Activated CD8-positive, alpha-beta memory T cell treated with anti-CD3 and anti-CD28 coated beads for 4 hours (primary cell): ENCODE measurements around the gene GRPEL1.

Experiments
- DNase-seq, 2 donors: peaks; one replicate each; pipeline ENCODE4 v3.0.0-alpha.2; 2020; ENCODE audit warnings: low read depth in 2 of 2

Gene GRPEL1

DNA sequence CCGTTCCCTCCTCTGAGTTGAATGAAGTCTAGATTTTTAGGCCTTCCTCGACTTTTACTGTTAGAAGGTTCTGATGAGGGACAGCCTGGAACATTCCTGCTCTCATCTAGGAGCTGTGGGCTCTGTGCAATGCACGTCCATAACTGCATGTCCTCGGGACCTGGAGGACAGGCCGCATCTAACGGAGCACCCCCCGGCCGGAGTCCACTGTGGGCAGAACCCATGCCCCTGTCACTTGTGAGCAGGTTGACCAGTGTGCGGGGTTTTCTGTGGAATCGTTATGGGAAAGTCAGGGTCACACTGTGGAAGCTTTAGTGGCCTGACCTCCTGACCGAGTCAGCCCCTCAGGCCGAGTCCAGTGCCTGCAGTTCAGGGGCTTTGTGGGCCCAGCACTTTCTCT is 44.0 kb downstream of the GRPEL1 start:
- DNase-seq, result no peak

DNA sequence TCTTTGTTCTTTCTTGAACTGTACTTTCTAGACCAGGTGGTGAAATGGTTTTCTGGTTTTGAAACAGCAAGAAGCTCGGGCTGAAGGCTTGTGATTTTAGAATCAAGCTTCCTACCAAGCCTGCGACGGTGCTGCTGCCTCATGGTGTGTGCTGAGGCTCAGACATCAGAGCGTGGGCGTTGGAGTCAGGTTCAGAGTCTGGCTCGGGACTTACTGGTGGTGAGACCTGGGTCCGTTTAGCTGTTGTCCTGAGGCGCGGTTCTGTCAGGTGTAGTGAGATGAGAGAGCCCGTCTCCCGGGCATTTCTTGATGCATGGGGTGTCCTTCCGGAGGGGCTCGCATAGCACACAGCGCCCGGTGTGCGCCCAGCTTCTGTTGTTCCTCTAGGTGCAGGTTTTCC is 44.4 kb downstream of the GRPEL1 start:
- DNase-seq, result no peak

DNA sequence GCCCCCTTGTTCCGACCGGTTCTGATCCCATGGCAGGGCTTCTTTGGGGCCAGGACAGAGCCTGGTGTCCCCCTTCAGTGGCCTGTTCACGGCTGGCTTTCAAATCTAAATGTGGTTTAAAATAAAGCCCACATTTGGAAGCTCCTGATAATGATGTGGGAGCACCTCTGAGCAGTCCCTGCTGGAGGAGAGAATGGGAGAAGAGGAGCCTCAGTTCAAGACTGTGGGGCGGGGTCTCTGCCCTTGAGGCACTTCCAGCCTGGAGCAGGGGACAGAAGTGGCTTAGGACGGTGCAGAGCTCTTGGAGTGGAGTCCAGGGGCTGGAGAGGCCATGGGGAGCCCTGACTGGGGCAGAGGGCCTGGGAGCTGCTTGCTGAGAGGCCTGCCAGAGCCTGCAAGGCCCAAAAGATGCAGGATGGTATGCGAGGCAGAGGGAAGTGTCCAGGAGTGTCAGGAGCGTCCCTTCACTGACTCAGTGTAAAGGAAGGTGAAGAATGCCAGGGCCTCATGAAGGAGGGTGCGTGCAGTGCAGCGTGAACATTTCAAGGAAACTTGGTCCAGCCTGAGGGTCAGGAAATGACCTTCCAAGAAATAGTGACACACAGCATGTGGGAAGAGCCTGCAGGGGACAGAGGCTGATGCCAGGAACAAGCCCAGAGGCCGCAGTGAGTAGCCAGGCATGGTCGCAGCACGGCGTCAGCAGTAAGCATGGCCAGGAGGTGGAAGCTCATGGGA is 45.8 kb downstream of the GRPEL1 start:
- no peak for DNase-seq

DNA sequence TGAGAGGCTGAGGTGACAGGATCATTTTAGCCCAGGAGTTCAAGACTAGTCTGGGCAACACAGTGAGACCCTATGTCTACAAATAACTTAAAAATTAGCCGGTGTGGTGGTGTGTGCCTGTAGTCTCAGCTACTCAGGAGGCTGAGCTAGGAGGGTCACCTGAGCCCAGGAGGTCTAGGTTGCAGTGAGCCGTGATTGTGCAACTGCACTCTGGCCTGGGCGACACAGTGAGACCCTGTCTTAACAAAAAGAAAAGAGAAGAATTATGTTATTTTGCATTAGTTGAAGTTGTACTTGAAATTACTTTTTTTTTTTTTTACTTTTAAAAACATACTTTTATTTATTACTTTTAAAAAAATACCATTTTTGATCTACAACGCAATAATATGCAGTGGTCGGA is 46.5 kb downstream of the GRPEL1 start:
- no peak for DNase-seq

DNA sequence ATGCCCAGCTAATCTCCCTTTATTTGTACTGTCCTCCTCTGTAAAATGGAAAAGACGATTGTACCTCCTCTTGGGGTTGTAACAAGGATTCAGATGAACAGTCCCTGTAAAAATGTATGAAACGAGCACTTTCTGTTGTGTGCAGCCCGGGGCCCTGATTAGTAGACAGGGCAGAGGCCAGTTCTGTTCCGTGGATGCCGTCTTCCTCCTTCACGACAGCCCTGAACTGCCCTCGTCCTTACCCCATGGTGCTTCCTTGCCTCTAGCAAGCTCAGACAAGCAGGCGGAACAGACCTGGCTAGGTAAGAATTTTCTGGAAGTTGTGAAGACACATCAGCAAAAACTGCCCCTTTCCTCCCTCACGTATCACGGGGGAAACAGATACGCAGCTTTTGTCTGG is 47.0 kb downstream of the GRPEL1 start:
- DNase-seq, result no peak

DNA sequence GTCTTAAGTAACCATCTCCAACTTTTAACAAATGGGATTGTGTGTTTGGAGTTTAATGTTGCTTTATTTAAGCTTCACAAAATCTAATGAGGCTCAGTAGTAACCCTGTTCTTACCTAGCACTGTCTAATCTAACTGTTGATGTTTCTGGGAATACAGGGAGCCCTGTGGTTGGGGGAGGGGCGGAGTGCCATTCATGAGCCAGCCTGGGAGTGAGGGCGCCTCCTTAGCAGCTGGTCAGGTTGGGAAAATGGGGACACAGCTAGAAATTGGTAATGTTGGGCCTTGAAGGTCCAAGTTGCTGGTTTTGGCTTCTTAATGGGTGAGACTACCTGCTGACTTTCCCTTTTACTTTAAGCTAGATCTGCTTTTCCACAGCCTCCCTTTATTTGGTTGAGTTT is 47.6 kb downstream of the GRPEL1 start:
- DNase-seq, result no peak

DNA sequence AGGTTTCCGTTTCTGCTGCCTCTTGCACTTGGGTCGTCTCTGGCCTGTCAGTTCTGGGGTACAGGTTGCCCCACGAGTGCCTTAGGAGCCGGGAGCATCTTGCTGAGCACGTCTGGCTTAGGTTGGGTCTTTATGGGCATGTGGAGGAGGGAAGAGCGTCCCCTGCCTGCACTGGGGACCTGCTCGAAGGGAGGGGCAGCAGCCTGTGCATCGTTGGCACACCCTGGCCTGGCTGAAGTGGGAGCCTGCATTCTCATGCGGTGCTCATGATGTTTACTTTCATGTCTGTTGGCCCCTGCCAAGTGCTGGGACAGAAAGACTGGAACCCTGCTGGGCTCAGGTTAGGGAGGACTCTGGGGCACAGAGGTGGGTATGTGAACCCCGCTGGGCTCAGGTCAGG is 48.5 kb downstream of the GRPEL1 start:
- DNase-seq, result no peak

DNA sequence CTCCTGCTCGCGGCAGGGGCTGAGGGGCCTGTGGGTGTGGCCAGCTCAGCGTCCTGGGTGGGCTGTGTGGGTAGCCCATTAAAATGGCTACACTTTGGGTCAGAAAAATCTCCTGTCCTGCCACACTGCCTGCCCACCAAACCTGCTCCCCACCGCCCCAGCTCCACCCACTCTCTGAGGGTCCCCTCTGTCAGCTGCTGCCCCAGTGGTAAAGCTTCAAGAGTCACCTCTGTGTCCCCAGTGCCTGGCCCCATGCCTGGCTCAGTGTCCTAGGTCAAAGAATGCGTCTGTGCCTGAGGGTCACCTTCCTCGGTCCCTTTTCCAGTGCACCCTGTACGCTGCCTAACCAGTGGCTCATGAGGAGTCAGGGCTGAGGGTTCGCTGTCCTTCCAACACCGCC is 49.6 kb downstream of the GRPEL1 start:
- no peak for DNase-seq

DNA sequence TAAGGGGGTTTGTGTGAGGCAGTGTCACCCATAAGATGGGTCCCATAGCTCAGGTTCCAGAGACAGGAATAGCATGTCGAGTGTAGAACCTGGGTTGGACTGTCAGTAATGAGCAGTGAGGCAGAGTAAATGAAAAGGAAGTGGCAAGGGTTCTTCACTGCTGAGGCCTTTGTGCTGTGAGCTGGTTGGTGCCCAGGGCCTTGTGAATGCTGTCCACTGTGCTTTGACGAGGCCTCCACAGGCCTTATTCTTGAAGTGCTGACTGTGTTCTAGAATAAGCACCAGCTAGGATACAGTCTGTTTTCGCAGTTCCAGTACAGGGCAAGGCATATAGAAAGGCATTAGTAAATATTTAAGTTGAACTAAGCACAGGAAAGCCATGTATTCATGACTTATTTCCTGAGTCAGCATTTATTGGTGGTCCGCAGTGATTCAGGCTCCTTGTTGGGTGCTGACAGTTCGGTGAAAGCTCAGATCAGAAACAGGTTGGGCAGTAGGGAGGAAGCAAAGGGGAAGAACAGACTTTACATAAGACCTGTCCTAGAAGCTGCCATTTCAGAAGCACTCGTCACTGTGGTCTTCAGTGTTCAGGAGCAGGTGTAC is 50.3 kb downstream of the GRPEL1 start:
- DNase-seq, result no peak

DNA sequence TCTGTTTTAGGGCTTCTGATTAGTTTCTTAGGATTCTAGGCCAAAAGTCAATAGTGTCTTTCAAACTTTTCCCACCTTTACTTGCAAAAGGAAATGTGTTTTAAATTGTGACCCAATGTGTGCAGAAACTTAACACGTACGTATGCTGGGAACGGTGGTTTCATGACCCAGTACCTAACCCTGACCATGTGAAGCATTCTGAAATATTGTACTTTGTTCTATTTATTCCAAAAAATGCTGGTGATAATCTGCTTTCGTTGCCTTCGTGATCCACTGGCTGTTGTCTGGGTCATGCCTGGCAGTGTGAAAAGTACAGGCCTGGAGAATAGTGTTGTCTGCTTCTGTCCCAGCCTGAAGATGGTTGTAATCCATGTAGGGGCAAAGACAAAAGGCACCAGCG is 51.4 kb downstream of the GRPEL1 start:
- no peak for DNase-seq

DNA sequence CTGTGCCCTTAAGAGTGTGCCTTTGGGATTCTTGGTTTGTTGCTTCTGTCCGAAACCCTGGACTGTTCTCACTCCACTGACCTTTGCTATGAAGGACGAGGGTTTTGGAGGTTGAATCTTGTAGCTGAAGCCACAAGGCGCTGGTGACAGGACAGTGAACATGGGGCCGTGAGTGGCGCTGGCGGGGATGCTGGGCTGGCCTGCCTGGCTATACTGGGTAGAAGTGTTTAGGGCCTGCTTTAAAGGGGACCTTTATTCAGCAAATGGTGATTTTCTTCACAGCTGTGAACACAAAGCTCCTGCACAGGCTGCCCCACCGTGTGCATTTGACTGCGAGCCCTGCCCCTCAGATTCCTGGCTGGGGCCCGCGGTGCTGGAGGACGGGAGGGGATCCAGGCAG is 51.8 kb downstream of the GRPEL1 start:
- no peak for DNase-seq

DNA sequence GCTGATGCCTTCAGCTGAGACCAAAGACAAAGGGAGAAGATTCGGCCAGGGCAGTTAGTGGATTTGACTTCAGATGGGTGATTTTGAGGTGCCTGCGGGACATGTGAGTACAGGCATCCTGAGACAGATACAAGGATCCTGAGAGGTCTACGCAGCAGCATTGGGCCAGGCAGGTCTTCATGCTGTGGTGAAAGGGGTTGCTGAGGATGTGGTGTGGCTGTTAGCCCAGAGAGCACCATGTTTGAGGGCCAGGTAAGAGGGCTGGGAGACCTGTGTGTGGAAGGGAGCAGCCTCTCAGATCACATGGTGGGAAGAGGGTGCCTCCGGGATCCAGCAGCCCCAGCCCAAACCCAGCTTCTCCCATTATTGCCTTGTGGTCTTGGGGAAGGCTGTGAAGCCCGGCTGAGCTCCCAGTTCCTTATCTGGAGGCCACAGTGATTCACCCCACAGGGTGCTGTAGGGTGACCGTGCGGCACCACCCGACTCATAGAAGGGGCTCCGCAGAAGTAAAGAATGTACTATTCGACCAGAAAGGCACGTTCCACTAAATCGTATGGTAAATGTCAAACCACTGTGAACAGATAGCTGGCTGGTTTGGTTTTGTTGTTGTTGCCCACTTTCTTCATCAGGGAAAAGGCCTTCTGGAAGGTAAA is 52.4 kb downstream of the GRPEL1 start:
- DNase-seq, result no peak

DNA sequence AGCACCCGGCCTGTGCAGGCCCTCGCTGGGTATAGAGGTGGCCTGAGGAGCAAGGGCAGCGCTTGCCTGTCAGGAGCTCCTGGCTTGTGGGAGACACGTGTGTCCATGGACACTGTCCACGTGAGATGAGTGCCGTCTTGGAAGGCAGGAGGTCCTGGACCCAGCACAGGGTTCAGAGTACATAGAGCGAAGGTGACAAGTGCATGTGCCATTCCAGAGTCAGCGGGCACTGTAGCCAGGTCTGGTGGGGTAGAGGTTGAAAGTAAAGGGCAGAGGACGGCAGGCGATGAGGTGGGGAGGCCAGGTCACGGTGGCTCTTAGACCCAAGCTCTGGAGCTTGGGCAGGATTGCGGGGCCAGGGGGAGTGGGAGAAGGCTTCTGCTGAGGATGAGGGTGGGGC is 53.0 kb downstream of the GRPEL1 start:
- DNase-seq, result no peak

DNA sequence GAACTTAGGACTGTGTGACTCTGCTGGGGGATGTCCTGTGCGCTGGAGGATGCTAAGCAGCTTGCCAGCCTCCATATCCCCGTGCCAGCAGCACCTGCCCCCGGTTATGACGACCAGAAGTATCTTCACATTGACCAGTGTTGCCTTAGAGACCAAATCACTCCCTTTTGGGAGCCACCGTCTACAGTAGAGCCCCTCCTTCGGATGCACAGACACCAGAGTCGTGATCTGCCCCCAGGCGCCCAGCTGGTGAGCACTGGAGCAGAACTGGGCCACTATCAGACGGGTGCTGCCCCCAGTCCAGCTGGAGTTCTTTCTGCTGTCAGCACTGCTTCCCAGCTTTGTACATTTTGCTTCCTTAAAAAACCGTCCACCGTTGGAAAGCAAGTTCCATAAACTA is 54.7 kb downstream of the GRPEL1 start:
- no peak for DNase-seq

DNA sequence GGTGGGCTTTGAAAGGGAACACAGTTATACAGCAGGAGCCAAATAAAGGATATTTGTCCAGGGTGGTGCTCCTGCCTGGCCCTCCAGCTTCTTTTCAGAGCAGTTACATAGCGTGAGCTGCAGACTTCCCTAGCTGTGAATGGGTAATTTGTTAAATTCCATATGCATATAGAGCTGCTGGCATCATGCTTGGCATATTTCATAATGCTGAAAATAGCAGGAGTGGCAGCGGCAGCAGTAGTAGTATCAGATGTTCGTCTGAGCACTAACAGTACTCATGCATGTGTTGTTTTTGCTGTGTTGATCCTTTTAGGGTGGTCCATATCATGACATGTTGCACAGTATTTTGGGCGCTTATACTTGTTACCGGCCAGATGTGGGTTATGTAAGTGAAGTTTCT is 58.3 kb downstream of the GRPEL1 start:
- no peak for DNase-seq
